Tibial artery (tissue), 4 donors: ENCODE data around the gene VAV3.

Experiments used
- DNase-seq, 2 donors: peaks; one replicate each; pipeline ENCODE4 v3.0.0-alpha.2; 2019
- H3K27ac ChIP-seq, 2 donors: fragments of 200-600 bp; sonication (generic) in 1 of 2; 1 replicate in 1 of 2; 2 replicates in 1 of 2; pipeline ENCODE4 v1.5.1; 2018 to 2019; ENCODE audit warnings: mild to moderate bottlenecking in 1 of 2
- H3K27me3 ChIP-seq, 2 donors: fragments of 200-600 bp; sonication (generic) in 1 of 2; one replicate each; pipeline versions ENCODE4 v1.5.1 to v1.6.0; 2016 to 2019
- H3K36me3 ChIP-seq, 3 donors: fragments of 200-600 bp; sonication (generic) in 2 of 3; one replicate each; pipeline ENCODE4 v1.5.1; 2016 to 2019; ENCODE audit warnings: mild to moderate bottlenecking in 2 of 3
- H3K4me1 ChIP-seq, 4 donors: fragments of 200-600 bp; sonication (generic) in 2 of 4; 1 replicate in 3 of 4; 2 replicates in 1 of 4; pipeline ENCODE4 v1.5.1; 2016 to 2019
- H3K4me3 ChIP-seq, 2 donors: fragments of 200-600 bp; sonication (generic) in 1 of 2; 1 replicate in 1 of 2; 2 replicates in 1 of 2; pipeline ENCODE4 v1.5.1; 2018 to 2019; ENCODE audit warnings: mild to moderate bottlenecking in 2 of 2
- H3K9me3 ChIP-seq, 3 donors: fragments of 200-600 bp; sonication (generic) in 1 of 3; one replicate each; pipeline ENCODE4 v1.5.1; 2016 to 2019
- CTCF ChIP-seq, 2 experiments: fragments of 200-600 bp in 1 of 2; fragments of 450-650 bp in 1 of 2; IDR thresholded peaks; one replicate each; pipeline ENCODE4 v1.5.1; 2017 to 2019; ENCODE audit warnings: antibody characterized with exemption in 2 of 2, mild to moderate bottlenecking in 1 of 2, moderate library complexity in 1 of 2
- intact Hi-C: fragments of 100-400 bp; cut with DNase I; formaldehyde crosslinking; loops from one replicate; pipeline ENCODE4 v1.15.0; 2023; ENCODE audit warnings: low total_unique reads

Gene VAV3

GRCh38 chr1:107555578-107555977 is 409.4 kb downstream of the VAV3 start:
- Histone ChIP-seq H3K36me3 (no peaks in the 10 kb centered on the region), H3K4me3 (no peak overlapping the region), H3K4me1 (no peaks in the 10 kb centered on the region), H3K27ac (no peak overlapping the region), H3K27me3 (no peaks in the 10 kb centered on the region), H3K9me3 (no peaks in the 10 kb centered on the region)
- TF ChIP-seq CTCF (IDR thresholded peaks at IDR 0.05), result no peak
- intact Hi-C loops, result no loop called here
- no peak for DNase-seq

DNA sequence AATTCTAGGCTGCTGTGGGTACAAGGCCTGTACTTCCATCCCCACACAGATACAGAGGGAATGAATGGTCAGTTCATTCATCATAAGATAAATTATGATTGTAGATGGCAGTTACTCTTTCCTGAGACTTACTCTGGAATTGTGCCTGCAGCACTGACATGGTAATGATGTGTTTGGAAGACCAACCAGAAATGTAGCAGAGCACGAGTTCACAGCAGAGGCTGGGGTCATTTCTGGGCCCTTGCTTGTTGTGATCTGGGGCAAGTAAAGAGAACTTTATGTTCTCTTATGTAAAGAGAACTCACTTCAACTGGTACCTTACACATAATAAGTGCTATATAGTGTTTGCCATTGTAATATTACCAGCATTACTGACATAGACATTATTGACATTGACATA is 412.2 kb downstream of the VAV3 start:
- DNase-seq, result no peak
- no peaks in the 10 kb centered on the region for H3K36me3 ChIP-seq
- intact Hi-C loops, result no loop called here
- H3K4me3 ChIP-seq, result no peak overlapping the region
- H3K4me1 ChIP-seq, result no peaks in the 10 kb centered on the region
- no peaks in the 10 kb centered on the region for H3K27me3 ChIP-seq
- H3K27ac ChIP-seq, result no peak overlapping the region
- no peaks in the 10 kb centered on the region for H3K9me3 ChIP-seq
- TF ChIP-seq CTCF (IDR thresholded peaks at IDR 0.05), result no peak

DNA sequence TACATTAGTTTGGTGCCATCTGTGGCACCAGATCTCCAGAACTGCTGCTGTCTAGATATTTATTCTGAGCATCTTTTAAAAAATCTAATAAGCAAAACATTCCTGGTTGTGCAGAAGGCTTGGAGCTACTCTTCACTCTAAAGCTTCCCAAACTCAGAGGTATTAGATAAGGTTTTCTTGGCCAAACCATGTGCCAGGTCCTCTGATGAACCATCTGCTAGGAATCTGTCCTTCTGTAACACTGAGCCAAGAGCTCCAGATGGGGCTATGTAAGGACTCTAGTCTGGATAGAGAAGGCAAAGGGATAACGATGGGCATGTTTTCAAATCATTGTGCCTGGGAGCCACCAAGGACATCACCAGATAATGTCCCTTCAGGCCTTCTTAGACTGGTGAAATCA is 413.5 kb downstream of the VAV3 start:
- Histone ChIP-seq H3K4me1 (no peaks in the 10 kb centered on the region), H3K27ac (no peak overlapping the region), H3K9me3 (no peaks in the 10 kb centered on the region), H3K36me3 (no peaks in the 10 kb centered on the region), H3K4me3 (no peak overlapping the region), H3K27me3 (no peaks in the 10 kb centered on the region)
- TF ChIP-seq CTCF (IDR thresholded peaks at IDR 0.05), result no peak
- no peak for DNase-seq
- intact Hi-C loops, result no loop called here

DNA sequence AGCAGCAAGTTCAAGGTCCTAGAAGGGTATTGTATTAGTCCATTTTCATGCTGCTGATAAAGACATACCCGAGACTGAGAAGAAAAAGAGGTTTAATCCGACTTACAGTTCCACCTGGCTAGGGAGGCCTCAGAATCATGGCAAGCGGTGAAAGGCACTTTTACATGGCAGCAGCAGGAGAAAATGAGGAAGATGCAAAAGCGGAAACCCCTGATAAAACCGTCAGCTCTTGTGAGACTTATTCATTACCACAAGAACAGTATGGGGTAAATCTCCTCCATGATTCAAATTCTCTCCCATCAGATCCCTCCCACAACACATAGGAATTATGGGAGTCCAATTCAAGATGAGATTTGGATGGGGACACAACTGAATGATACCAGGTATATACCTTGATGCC is 414.6 kb downstream of the VAV3 start:
- no peak for DNase-seq
- Histone ChIP-seq H3K4me3 (no peak overlapping the region), H3K27me3 (no peaks in the 10 kb centered on the region), H3K27ac (no peak overlapping the region), H3K4me1 (no peaks in the 10 kb centered on the region), H3K36me3 (no peaks in the 10 kb centered on the region), H3K9me3 (no peaks in the 10 kb centered on the region)
- intact Hi-C loops, result no loop called here
- no peak for TF ChIP-seq CTCF (IDR thresholded peaks at IDR 0.05)

DNA sequence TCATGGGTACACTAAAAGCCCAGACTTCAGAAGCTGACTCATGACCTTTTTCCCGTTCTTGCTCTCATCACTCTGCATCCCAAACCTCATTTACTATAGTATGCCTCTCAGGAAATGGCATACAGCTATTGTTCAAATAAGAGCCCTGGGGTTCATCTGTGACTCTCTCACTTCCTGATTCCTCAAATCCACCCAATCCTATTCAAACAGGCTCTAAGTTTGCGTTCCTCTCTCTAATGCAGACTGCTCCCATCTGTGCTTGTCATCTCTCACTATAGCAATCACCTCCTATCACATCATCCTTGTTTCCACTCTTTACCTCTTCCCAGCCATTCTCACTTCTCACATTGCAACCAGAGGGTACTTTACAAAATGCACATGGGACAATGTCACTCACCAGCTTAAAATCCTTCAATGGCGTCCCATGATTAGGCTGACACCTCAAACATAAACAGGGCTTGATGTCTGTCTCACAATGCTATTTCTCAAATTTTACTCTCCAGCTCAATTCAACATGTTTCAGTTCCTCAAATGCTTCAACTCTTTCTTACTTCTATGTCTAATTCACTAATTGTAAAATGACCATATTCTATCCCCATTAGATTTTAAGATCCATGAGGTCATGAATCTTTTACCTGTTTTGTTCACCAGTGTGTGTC is 415.7 kb downstream of the VAV3 start:
- intact Hi-C loops, result no loop called here
- no peak for DNase-seq
- TF ChIP-seq CTCF (IDR thresholded peaks at IDR 0.05), result no peak
- Histone ChIP-seq H3K4me3 (no peak overlapping the region), H3K36me3 (no peaks in the 10 kb centered on the region), H3K27ac (no peak overlapping the region), H3K9me3 (no peaks in the 10 kb centered on the region), H3K4me1 (no peaks in the 10 kb centered on the region), H3K27me3 (no peaks in the 10 kb centered on the region)

DNA sequence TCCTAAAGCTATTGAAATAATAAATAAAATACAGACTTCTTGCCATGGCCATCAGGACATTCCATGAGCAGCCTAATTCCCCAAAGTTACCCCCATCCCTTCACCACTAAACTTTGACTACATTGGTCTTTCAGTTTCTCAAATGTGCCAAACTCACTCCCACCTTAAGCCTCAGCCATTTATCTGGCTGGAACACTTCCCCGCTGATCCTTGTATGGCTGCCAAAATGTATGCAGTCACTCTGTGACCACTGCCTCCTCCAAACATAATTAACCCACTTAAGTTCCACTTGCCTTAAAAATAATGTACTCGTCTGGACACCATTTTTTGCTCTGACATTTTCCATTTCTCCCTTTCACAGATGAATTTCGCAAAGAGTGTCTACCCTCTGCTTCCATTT is 416.7 kb downstream of the VAV3 start:
- no peaks in the 10 kb centered on the region for H3K36me3 ChIP-seq
- H3K9me3 ChIP-seq, result no peaks in the 10 kb centered on the region
- H3K27ac ChIP-seq, result no peak overlapping the region
- H3K27me3 ChIP-seq, result no peaks in the 10 kb centered on the region
- DNase-seq, result no peak
- no peak for TF ChIP-seq CTCF (IDR thresholded peaks at IDR 0.05)
- H3K4me1 ChIP-seq, result no peaks in the 10 kb centered on the region
- intact Hi-C loops, result no loop called here
- H3K4me3 ChIP-seq, result no peak overlapping the region
